H1 (cell line): Measurements from ENCODE around the gene TRIM14. TPM values are rescaled to one million over a fixed set of nuclear protein-coding genes. Genes with fewer than 3 reads are reported as not detected.

Source experiments
- TAF1 ChIP-seq: IDR thresholded peaks from 2 replicates; pipeline ENCODE4 v1.6.1; 2011; ENCODE audit warnings: mild to moderate bottlenecking, low read depth, low read length
- polyA plus RNA-seq, 7 experiments: library from polyadenylated mRNA; depleted of rRNA in 3 of 7; stranded (reverse) in 5 of 7; unstranded in 2 of 7; fragments of >200 nt in 5 of 7; fragments of 200-250 nt in 2 of 7; gene quantifications; 1 replicate in 5 of 7; 2 replicates in 1 of 7; 4 replicates in 1 of 7; pipeline versions ENCODE4 v1.2.1 to v1.2.3, GENCODE V29; 2011 to 2013; ENCODE audit warnings: missing spikeins in 2 of 7, mixed read lengths in 2 of 7
- total RNA-seq: library from RNA; stranded (reverse); fragmentation: NEBNext Ultra II Directional; extraction: Animal tissue kit (Norgen Biotek cat#: 25700); gene quantifications from 2 replicates; pipeline ENCODE4 v1.2.1, GENCODE V29; 2021

Gene TRIM14
- total and polyA plus RNA-seq, 2 of the 8 experiments (the other 6 are each of a cell fraction or from before 2014, with no cell fraction given): 9.2 to 19.4 TPM

GRCh38 chr9:98056269-98057137 is 62.5 kb downstream of the TRIM14 start, which contains the start of gene NANS (continued):
- peak; percentile 91 for TF ChIP-seq TAF1
